HepG2 (cell line): ENCODE measurements around the gene GLO1. TPM values are rescaled to one million over a fixed set of nuclear protein-coding genes. Genes with fewer than 3 reads are reported as not detected.

Source experiments
- ATAC-seq: fragments of 200-7000 bp; cut with Tn5 transposase; 3 replicates; pipeline ENCODE4 v1.9.1; 2020; ENCODE audit warnings: mild to moderate bottlenecking, moderate library complexity
- BruUV-seq: library from RNA; stranded (reverse); fragments of 400-500 nt; replicated peaks from 2 replicates; lab custom pipeline; 2021; lab: Mats Ljungman, UMichigan
- CTCF ChIA-PET: fragments of 300-600 bp; formaldehyde crosslinking; extraction: SDS; loops from one replicate; lab custom pipeline; 2021; ENCODE audit warnings: low total read pairs, inconsistent platforms, low intra/inter-chr PET ratio; lab: Yijun Ruan, JAX
- POLR2A ChIA-PET: fragments of 350-600 bp; sonication (Branson Sonifier 250); formaldehyde crosslinking; loops from one replicate; lab custom pipeline; 2020; ENCODE audit warnings: antibody characterized with exemption, inconsistent platforms; lab: Yijun Ruan, JAX
- DNase-seq: peaks from one replicate; pipeline ENCODE4 v3.0.0-alpha.2; 2015; ENCODE audit warnings: low spot score
- FAIRE-seq: peaks from 3 replicates; lab custom pipeline; 2011; peaks lifted over from hg19 to GRCh38; lab: Jason Lieb, UNC
- H2AFZ ChIP-seq: one replicate; pipeline ENCODE4 v1.6.1; 2011; ENCODE audit warnings: low read length, inconsistent platforms
- H3K27ac ChIP-seq: fragments of 300-600 bp; 3 replicates; pipeline ENCODE4 v1.8.0; 2011; ENCODE audit warnings: mixed run types, mild to moderate bottlenecking, mixed read lengths, low read length, inconsistent platforms; ENCODE audit not compliant: insufficient read depth; ENCODE audit errors: extremely low read length
- H3K27me3 ChIP-seq, 2 experiments: fragments of 200-600 bp in 1 of 2; 2 replicates in 1 of 2; 3 replicates in 1 of 2; pipeline versions ENCODE4 v1.6.0 to v1.8.0; 2011; ENCODE audit warnings: low read length in 2 of 2, mild to moderate bottlenecking in 2 of 2, moderate library complexity in 2 of 2, inconsistent platforms in 1 of 2; ENCODE audit not compliant: insufficient read depth in 2 of 2, control insufficient read depth in 1 of 2
- H3K36me3 ChIP-seq, 2 experiments: fragments of 200-600 bp in 1 of 2; replicated peaks in 1 of 2; 2 replicates in 1 of 2; 3 replicates in 1 of 2; pipeline versions ENCODE4 v1.5.1 to v1.8.0; 2011; ENCODE audit warnings: low read length in 2 of 2, inconsistent platforms in 1 of 2; ENCODE audit not compliant: insufficient read depth in 2 of 2, control insufficient read depth in 1 of 2
- H3K4me1 ChIP-seq: 2 replicates; pipeline ENCODE4 v1.5.1; 2012; ENCODE audit warnings: low read length, inconsistent platforms; ENCODE audit not compliant: insufficient read depth
- H3K4me2 ChIP-seq: 2 replicates; pipeline ENCODE4 v1.6.0; 2011; ENCODE audit warnings: low read depth, low read length, inconsistent platforms
- H3K4me3 ChIP-seq, 3 experiments: fragments of 200-600 bp in 1 of 3; sonication (generic), shearing (Covaris generic) in 1 of 3; replicated peaks in 1 of 3; 2 replicates each; pipeline ENCODE4 v1.5.1; 2011 to 2016; ENCODE audit warnings: low read length in 3 of 3, inconsistent platforms in 2 of 3, low read depth in 2 of 3, mild to moderate bottlenecking in 2 of 3, control low read depth in 1 of 3, mixed read lengths in 1 of 3; ENCODE audit not compliant: insufficient read depth in 1 of 3
- H3K79me2 ChIP-seq: one replicate; pipeline ENCODE4 v1.6.1; 2011; ENCODE audit warnings: low read length, inconsistent platforms; ENCODE audit not compliant: insufficient read depth
- H3K9ac ChIP-seq: 2 replicates; pipeline ENCODE4 v1.6.0; 2011; ENCODE audit warnings: mild to moderate bottlenecking, low read depth, low read length, inconsistent platforms; ENCODE audit not compliant: insufficient read depth
- H3K9me3 ChIP-seq: 2 replicates; pipeline ENCODE4 v1.5.1; 2012; ENCODE audit warnings: mild to moderate bottlenecking, low read length
- H4K20me1 ChIP-seq: 2 replicates; pipeline ENCODE4 v1.6.0; 2011; ENCODE audit warnings: inconsistent platforms, mild to moderate bottlenecking, low read length, moderate library complexity; ENCODE audit not compliant: insufficient read depth
- ARNTL ChIP-seq: sonication (generic); formaldehyde crosslinking; IDR thresholded peaks from 2 replicates; pipeline ENCODE4 v1.4.0; 2020; ENCODE audit warnings: mild to moderate bottlenecking, missing genetic modification reagents
- ATM ChIP-seq: fragments of 450-650 bp; IDR thresholded peaks from 2 replicates; pipeline ENCODE4 v1.7.1; 2017; ENCODE audit warnings: mild to moderate bottlenecking, borderline replicate concordance
- DDIT3 ChIP-seq: sonication (generic); formaldehyde crosslinking; IDR thresholded peaks from 2 replicates; pipeline ENCODE4 v1.4.0; 2020; ENCODE audit warnings: mild to moderate bottlenecking, missing genetic modification reagents
- HMG20A ChIP-seq: IDR thresholded peaks from 2 replicates; pipeline ENCODE4 v1.6.1; 2016; ENCODE audit warnings: borderline replicate concordance
- JARID2 ChIP-seq: sonication (generic); formaldehyde crosslinking; IDR thresholded peaks from 2 replicates; pipeline ENCODE4 v1.8.1; 2023; ENCODE audit warnings: missing genetic modification reagents, inconsistent platforms; ENCODE audit not compliant: insufficient replicate concordance
- MEF2D ChIP-seq: sonication (generic); formaldehyde crosslinking; IDR thresholded peaks from 2 replicates; pipeline ENCODE4 v1.5.1; 2020; ENCODE audit warnings: mild to moderate bottlenecking, missing genetic modification reagents
- ONECUT2 ChIP-seq: sonication (generic); formaldehyde crosslinking; IDR thresholded peaks from 2 replicates; pipeline ENCODE4 v1.4.0; 2020; ENCODE audit warnings: missing genetic modification reagents
- PBX3 ChIP-seq: sonication (generic); formaldehyde crosslinking; IDR thresholded peaks from 2 replicates; pipeline ENCODE4 v1.8.1; 2023; ENCODE audit warnings: missing genetic modification reagents, inconsistent platforms, borderline replicate concordance
- SNAPC2 ChIP-seq: sonication (generic); formaldehyde crosslinking; IDR thresholded peaks from 2 replicates; pipeline ENCODE4 v1.8.1; 2022; ENCODE audit warnings: mild to moderate bottlenecking, missing genetic modification reagents
- SP4 ChIP-seq: sonication (generic); formaldehyde crosslinking; IDR thresholded peaks from 2 replicates; pipeline ENCODE4 v1.8.1; 2023; ENCODE audit warnings: mild to moderate bottlenecking, missing genetic modification reagents
- YEATS4 ChIP-seq: sonication (generic); formaldehyde crosslinking; IDR thresholded peaks from 2 replicates; pipeline ENCODE4 v1.4.0; 2020; ENCODE audit warnings: missing genetic modification reagents, borderline replicate concordance
- ZBTB44 ChIP-seq: sonication (generic); formaldehyde crosslinking; IDR thresholded peaks from 2 replicates; pipeline ENCODE4 v1.4.0; 2020; ENCODE audit warnings: missing genetic modification reagents
- ZNF10 ChIP-seq: sonication (generic); formaldehyde crosslinking; IDR thresholded peaks from 2 replicates; pipeline ENCODE4 v1.4.0; 2020; ENCODE audit warnings: mild to moderate bottlenecking, low read depth, missing genetic modification reagents, borderline replicate concordance
- ZNF251 ChIP-seq: sonication (generic); formaldehyde crosslinking; IDR thresholded peaks from 2 replicates; pipeline ENCODE4 v1.9.0; 2021; ENCODE audit warnings: mild to moderate bottlenecking, missing genetic modification reagents
- ZNF253 ChIP-seq: sonication (generic); formaldehyde crosslinking; IDR thresholded peaks from 2 replicates; pipeline ENCODE4 v1.8.0; 2022; ENCODE audit warnings: mild to moderate bottlenecking, missing genetic modification reagents, borderline replicate concordance
- ZNF775 ChIP-seq: sonication (generic); formaldehyde crosslinking; IDR thresholded peaks from 2 replicates; pipeline ENCODE4 v1.4.0; 2020; ENCODE audit warnings: missing genetic modification reagents, mild to moderate bottlenecking, moderate library complexity, borderline replicate concordance
- ZNF781 ChIP-seq: sonication (generic); formaldehyde crosslinking; IDR thresholded peaks from 2 replicates; pipeline ENCODE4 v1.5.1; 2020; ENCODE audit warnings: borderline replicate concordance, mild to moderate bottlenecking, missing genetic modification reagents; ENCODE audit errors: not compliant biosample characterization
- WGBS: methylation state at CpG from one replicate; pipeline ENCODE4 v1.1.6; 2017; ENCODE audit warnings: low lambda C conversion rate; 5-methylcytosine and 5-hydroxymethylcytosine counted together
- in situ Hi-C: cut with HindIII; loops from 2 replicates; pipeline ENCODE4 v1.10.0; 2017; ENCODE audit warnings: low pct_unique_long_range_greater_than_20kb; ENCODE audit not compliant: extremely low pct_ligation_motif_present
- intact Hi-C: fragments of 100-400 bp; cut with micrococcal nuclease; formaldehyde crosslinking; loops from one replicate; pipeline ENCODE4 v1.10.0; 2022; ENCODE audit not compliant: unreplicated experiment
- polyA plus RNA-seq, 8 experiments: library from polyadenylated mRNA; depleted of rRNA in 3 of 8; stranded (reverse) in 7 of 8; unstranded in 1 of 8; fragments of >200 nt; fragmentation: Illumina TruSeq in 4 of 8; extraction: Trizol in 4 of 8; gene quantifications; 2 replicates each; pipeline versions ENCODE4 v1.2.1 to v1.2.3, GENCODE V29; 2011 to 2016; ENCODE audit warnings: low read depth in 4 of 8, missing spikeins in 1 of 8, mixed read lengths in 1 of 8; ENCODE audit not compliant: insufficient read depth in 1 of 8
- total RNA-seq, 5 experiments: library from RNA; depleted of rRNA; stranded (reverse); fragments of >200 nt; fragmentation: Illumina TruSeq; extraction: Trizol; gene quantifications; 2 replicates each; pipeline ENCODE4 v1.2.3, GENCODE V29; 2016; ENCODE audit warnings: low read depth in 1 of 5

Gene GLO1
- total and polyA plus RNA-seq, 2 of the 13 experiments (the other 11 are each of a cell fraction or from before 2014, with no cell fraction given) = 77.1 to 177 TPM

GRCh38 chr6:38648629-38649028, 54.3 kb downstream of the GLO1 start (continued):
- TF ChIP-seq HMG20A (CRISPR knock-in tag) (no peak), ATM (no peak)

GRCh38 chr6:38646166-38646878, 56.6 kb downstream of the GLO1 start:
- ChIA-PET POLR2A (no interaction called here), CTCF (no interaction called here)
- no peak for DNase-seq
- H4K20me1 ChIP-seq = no peaks in the 10 kb centered on the region
- BruUV-seq = no TSS peak
- in situ Hi-C loops (no loop called here), intact Hi-C loops (no loop called here)
- H3K4me2 ChIP-seq = no peak overlapping the region
- no peak overlapping the region for H2AFZ ChIP-seq
- H3K36me3 ChIP-seq = no peaks in the 10 kb centered on the region
- no peaks in the 10 kb centered on the region for H3K27me3 ChIP-seq
- H3K79me2 ChIP-seq = no peaks in the 10 kb centered on the region
- no peaks in the 10 kb centered on the region for H3K9me3 ChIP-seq
- H3K4me3 ChIP-seq = no peak overlapping the region
- no peak for FAIRE-seq
- H3K9ac ChIP-seq = no peak overlapping the region
- H3K4me1 ChIP-seq = no peaks in the 10 kb centered on the region
- H3K27ac ChIP-seq = no peak overlapping the region
- 23% methylated on average over 3 of the region's 3 CpGs for WGBS
- no peak for ATAC-seq
- no peak for TF ChIP-seq ZNF253 (CRISPR knock-in tag)
- TF ChIP-seq DDIT3 (CRISPR knock-in tag) = no peak
- TF ChIP-seq PBX3 (CRISPR knock-in tag) = no peak
- TF ChIP-seq MEF2D (CRISPR knock-in tag) = no peak
- no peak for TF ChIP-seq ZNF775 (CRISPR knock-in tag)
- no peak for TF ChIP-seq SNAPC2 (CRISPR knock-in tag)
- no peak for TF ChIP-seq YEATS4 (CRISPR knock-in tag)
- TF ChIP-seq SP4 (CRISPR knock-in tag) = no peak
- no peak for TF ChIP-seq JARID2 (CRISPR knock-in tag)
- no peak for TF ChIP-seq ZBTB44 (CRISPR knock-in tag)
- TF ChIP-seq ZNF10 = no peak
- TF ChIP-seq ARNTL (CRISPR knock-in tag) = no peak
- TF ChIP-seq ONECUT2 = no peak
- no peak for TF ChIP-seq ZNF781 (CRISPR knock-in tag)
- TF ChIP-seq ZNF251 (CRISPR knock-in tag) = no peak
